Measurements from ENCODE around the gene FANCE.

Gene FANCE

GRCh38 chr6:35486005-35486925 lies 34.1 kb downstream of the FANCE start:
- peak; percentile 92 for DNase-seq

- DNase-seq: peak; percentile 80
These were observed 35.7 kb downstream of the FANCE start for GRCh38 chr6:35487658-35488516.

GRCh38 chr6:35488517-35488862 lies 36.4 kb downstream of the FANCE start:
- no peak for DNase-seq

GRCh38 chr6:35489066-35489465 lies 36.9 kb downstream of the FANCE start:
- no peak for DNase-seq

- DNase-seq: no peak
These were observed 38.1 kb downstream of the FANCE start for GRCh38 chr6:35489995-35490791.

GRCh38 chr6:35490821-35491557 lies 38.9 kb downstream of the FANCE start:
- no peak for DNase-seq

- DNase-seq: no peak
These were observed 39.6 kb downstream of the FANCE start for GRCh38 chr6:35491558-35492257.

GRCh38 chr6:35492258-35492973 lies 40.3 kb downstream of the FANCE start:
- no peak for DNase-seq

GRCh38 chr6:35492974-35493284 lies 40.8 kb downstream of the FANCE start:
- DNase-seq: no peak

- no peak for DNase-seq
These were observed 41.3 kb downstream of the FANCE start for GRCh38 chr6:35493307-35493983.

- no peak for DNase-seq
These were observed 42.0 kb downstream of the FANCE start for GRCh38 chr6:35494161-35494563.

- no peak for DNase-seq
These were observed 43.3 kb downstream of the FANCE start for GRCh38 chr6:35495258-35496035.

- DNase-seq: no peak
These were observed 44.1 kb downstream of the FANCE start for GRCh38 chr6:35496036-35496840.

- peak; percentile 62 for DNase-seq
These were observed 44.9 kb downstream of the FANCE start, which contains the start of gene TEAD3 for GRCh38 chr6:35496841-35497570. Gene TEAD3 (minus strand): TSS chr6:35497079.

- DNase-seq: peak; percentile 32
These were observed 45.7 kb downstream of the FANCE start for GRCh38 chr6:35497571-35498421.

- no peak for DNase-seq
These were observed 46.4 kb downstream of the FANCE start for GRCh38 chr6:35498422-35499067.
